Stimulated activated CD4-positive, alpha-beta T cell treated with anti-CD3 and anti-CD28 coated beads, TNF-alpha, amount 100 ng/mL, for 24 hours (primary cell): ENCODE data around the gene C1GALT1C1.

ENCODE experiments used
- DNase-seq, 3 experiments: peaks; one replicate each; pipeline ENCODE4 v3.0.0-alpha.2; 2020; ENCODE audit warnings: low read depth in 3 of 3

The C1GALT1C1 gene

GRCh38 chrX:120585702-120586101 is 44.2 kb downstream of the C1GALT1C1 start:
- DNase-seq: no peak
